ENCODE data around the gene MRPS18B. TPM values are rescaled to one million over a fixed set of nuclear protein-coding genes. Genes with fewer than 3 reads are reported as not detected.

MRPS18B gene
- total and polyA plus RNA-seq, 4 donors, result 40.5 to 61.9 (median 45.8) TPM

- peak within 1 kb of the TSS; percentile 76 for H3K27ac ChIP-seq (ENCODE audit: low read depth, low read length)
- H3K4me3 ChIP-seq (ENCODE audit: low read depth, low read length), result peak within 1 kb of the TSS; percentile 91
- no peaks in the 10 kb centered on the region for H3K9me3 ChIP-seq (ENCODE audit: control insufficient read depth, insufficient read depth, low read length)
- DNase-seq (ENCODE audit: low read depth in 4 of 6, low spot score in 6 of 6), result peak; percentile 91 to 99 (median 96)
- WGBS (ENCODE audit: insufficient coverage), result under 1% methylated on average over 52 of the region's 57 CpGs
- H3K4me1 ChIP-seq (ENCODE audit: control insufficient read depth, insufficient read depth, low read length), result peaks cover 9% of the 10 kb centered on the region
- H3K36me3 ChIP-seq (ENCODE audit: control insufficient read depth, insufficient read depth, low read length), result peaks cover 45% of the 10 kb centered on the region
- no peaks in the 10 kb centered on the region for H3K27me3 ChIP-seq (ENCODE audit: control insufficient read depth, insufficient read depth, low read length)
Observed at GRCh38 chr6:30672445-30673253, 55.0 kb downstream of the MRPS18B start, which contains the start of gene DHX16. Gene DHX16 (minus strand): TSS chr6:30673006. CDS start chr6:30672841, 165 bp downstream.

Small RNA genes within 50 kb of the gene (small RNA-seq; reads per million reads assigned to genes)
- gene MIR877 (ENCODE audit: low replicate concordance), result 3.8 reads per million, percentile 94 among the genes with 10 or more reads in this experiment

Other genes with a start within 250 kb of the MRPS18B start
- gene HLA-E, start 128.3 kb upstream of the MRPS18B start, total RNA-seq, result 100 to 1,000 TPM; 104 to 173 TPM
- gene HLA-E, start 128.3 kb upstream of the MRPS18B start, polyA plus RNA-seq (ENCODE audit: insufficient read length in 2 of 2), result 10 to 100 TPM; 78.9 to 81.2 TPM
- 10 to 100 TPM; 40.3 to 72.0 TPM for gene GNL1, start 61.4 kb upstream of the MRPS18B start, total RNA-seq
- gene GNL1, start 61.4 kb upstream of the MRPS18B start, polyA plus RNA-seq (ENCODE audit: insufficient read length in 2 of 2), result 10 to 100 TPM; 82.7 to 97.1 TPM
- gene PRR3, start 60.5 kb upstream of the MRPS18B start, total RNA-seq, result 10 to 100 TPM in 1 of 2 donors, 1 to 10 TPM in 1; 8.3 to 20.5 TPM
- 10 to 100 TPM; 39.1 to 46.0 TPM for gene PRR3, start 60.5 kb upstream of the MRPS18B start, polyA plus RNA-seq (ENCODE audit: insufficient read length in 2 of 2)
- 10 to 100 TPM; 26.4 to 41.0 TPM for gene ABCF1, start 46.4 kb upstream of the MRPS18B start, total RNA-seq
- gene ABCF1, start 46.4 kb upstream of the MRPS18B start, polyA plus RNA-seq (ENCODE audit: insufficient read length in 2 of 2), result 10 to 100 TPM; 59.5 to 60.6 TPM
- 10 to 100 TPM; 26.0 to 56.9 TPM for gene PPP1R10, start 597 bp upstream of the MRPS18B start, total RNA-seq
- gene PPP1R10, start 597 bp upstream of the MRPS18B start, polyA plus RNA-seq (ENCODE audit: insufficient read length in 2 of 2), result 10 to 100 TPM; 45.2 to 46.6 TPM
- 10 to 100 TPM; 18.7 to 27.2 TPM for gene ATAT1, start 9.0 kb downstream of the MRPS18B start, total RNA-seq
- gene ATAT1, start 9.0 kb downstream of the MRPS18B start, polyA plus RNA-seq (ENCODE audit: insufficient read length in 2 of 2), result 100 to 1,000 TPM; 175 to 184 TPM
- 10 to 100 TPM in 1 of 2 donors, 1 to 10 TPM in 1; 8.5 to 11.8 TPM for gene C6orf136, start 29.3 kb downstream of the MRPS18B start, total RNA-seq
- 10 to 100 TPM; 35.5 to 51.1 TPM for gene C6orf136, start 29.3 kb downstream of the MRPS18B start, polyA plus RNA-seq (ENCODE audit: insufficient read length in 2 of 2)
- 10 to 100 TPM; 17.9 to 29.7 TPM for gene DHX16, start 55.2 kb downstream of the MRPS18B start, total RNA-seq
- gene DHX16, start 55.2 kb downstream of the MRPS18B start, polyA plus RNA-seq (ENCODE audit: insufficient read length in 2 of 2), result 10 to 100 TPM; 30.9 to 35.2 TPM
- gene PPP1R18, start 68.8 kb downstream of the MRPS18B start, total RNA-seq, result 10 to 100 TPM; 14.5 to 28.9 TPM
- gene PPP1R18, start 68.8 kb downstream of the MRPS18B start, polyA plus RNA-seq (ENCODE audit: insufficient read length in 2 of 2), result 10 to 100 TPM; 46.7 to 49.3 TPM
- 1 to 10 TPM; 1.9 to 7.3 TPM for gene NRM, start 73.1 kb downstream of the MRPS18B start, total RNA-seq
- gene NRM, start 73.1 kb downstream of the MRPS18B start, polyA plus RNA-seq (ENCODE audit: insufficient read length in 2 of 2), result 10 to 100 TPM; 19.8 to 23.6 TPM
- gene MDC1, start 99.4 kb downstream of the MRPS18B start, total RNA-seq, result 10 to 100 TPM; 13.8 to 16.8 TPM
- 10 to 100 TPM; 35.1 to 40.3 TPM for gene MDC1, start 99.4 kb downstream of the MRPS18B start, polyA plus RNA-seq (ENCODE audit: insufficient read length in 2 of 2)
- gene TUBB, start 102.5 kb downstream of the MRPS18B start, total RNA-seq, result 100 to 1,000 TPM; 483 to 700 TPM
- gene TUBB, start 102.5 kb downstream of the MRPS18B start, polyA plus RNA-seq (ENCODE audit: insufficient read length in 2 of 2), result 1,000 to 10,000 TPM; 1,177 to 1,220 TPM
- gene FLOT1, start 124.8 kb downstream of the MRPS18B start, total RNA-seq, result 100 to 1,000 TPM in 1 of 2 donors, 10 to 100 TPM in 1; 69.4 to 106 TPM
- 100 to 1,000 TPM; 208 to 215 TPM for gene FLOT1, start 124.8 kb downstream of the MRPS18B start, polyA plus RNA-seq (ENCODE audit: insufficient read length in 2 of 2)
- gene IER3, start 126.7 kb downstream of the MRPS18B start, total RNA-seq, result 10 to 100 TPM in 1 of 2 donors, 1 to 10 TPM in 1; 6.8 to 23.9 TPM
- gene IER3, start 126.7 kb downstream of the MRPS18B start, polyA plus RNA-seq (ENCODE audit: insufficient read length in 2 of 2), result 10 to 100 TPM in 1 of 2 donors, 1 to 10 TPM in 1; 9.0 to 11.1 TPM

All from spinal cord (tissue), 10 donors.